ENCODE results near the gene ADD1.

Gene ADD1, protein sequence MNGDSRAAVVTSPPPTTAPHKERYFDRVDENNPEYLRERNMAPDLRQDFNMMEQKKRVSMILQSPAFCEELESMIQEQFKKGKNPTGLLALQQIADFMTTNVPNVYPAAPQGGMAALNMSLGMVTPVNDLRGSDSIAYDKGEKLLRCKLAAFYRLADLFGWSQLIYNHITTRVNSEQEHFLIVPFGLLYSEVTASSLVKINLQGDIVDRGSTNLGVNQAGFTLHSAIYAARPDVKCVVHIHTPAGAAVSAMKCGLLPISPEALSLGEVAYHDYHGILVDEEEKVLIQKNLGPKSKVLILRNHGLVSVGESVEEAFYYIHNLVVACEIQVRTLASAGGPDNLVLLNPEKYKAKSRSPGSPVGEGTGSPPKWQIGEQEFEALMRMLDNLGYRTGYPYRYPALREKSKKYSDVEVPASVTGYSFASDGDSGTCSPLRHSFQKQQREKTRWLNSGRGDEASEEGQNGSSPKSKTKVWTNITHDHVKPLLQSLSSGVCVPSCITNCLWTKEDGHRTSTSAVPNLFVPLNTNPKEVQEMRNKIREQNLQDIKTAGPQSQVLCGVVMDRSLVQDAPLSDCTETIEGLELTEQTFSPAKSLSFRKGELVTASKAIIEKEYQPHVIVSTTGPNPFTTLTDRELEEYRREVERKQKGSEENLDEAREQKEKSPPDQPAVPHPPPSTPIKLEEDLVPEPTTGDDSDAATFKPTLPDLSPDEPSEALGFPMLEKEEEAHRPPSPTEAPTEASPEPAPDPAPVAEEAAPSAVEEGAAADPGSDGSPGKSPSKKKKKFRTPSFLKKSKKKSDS

DNA sequence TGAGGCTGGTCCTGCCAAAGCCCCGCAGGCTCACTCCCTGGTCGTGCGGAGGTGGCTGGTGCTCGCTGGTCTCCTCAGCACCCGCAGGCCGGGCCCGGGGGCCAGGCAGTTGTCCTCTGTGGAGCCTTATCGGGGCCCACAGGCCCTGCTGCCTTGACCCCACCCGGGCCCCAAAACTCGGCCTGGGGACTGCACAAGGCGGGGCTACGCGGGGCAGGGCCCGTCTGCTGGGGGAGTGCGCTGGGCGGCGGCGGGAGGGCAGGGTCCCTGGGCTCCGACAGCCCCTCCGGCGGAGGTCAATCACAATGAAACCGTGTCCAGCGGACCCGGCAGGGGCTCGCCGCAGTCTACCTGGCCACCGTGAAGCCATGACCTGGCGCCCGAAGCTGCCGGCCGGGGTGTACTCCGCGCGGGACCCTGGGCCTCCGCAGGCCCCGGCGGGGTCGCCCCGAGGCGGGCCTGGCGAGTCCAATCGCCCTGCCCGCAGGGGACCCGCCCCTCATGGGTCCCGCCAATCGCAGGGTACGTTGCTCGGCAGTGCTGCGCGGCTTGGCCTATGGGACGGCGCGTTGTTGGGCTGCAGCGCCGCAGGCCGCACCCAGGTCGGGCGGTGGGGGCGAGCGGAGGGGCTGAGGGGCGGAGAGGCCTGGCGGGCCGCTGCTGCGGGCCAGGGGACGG lies at the start of gene ADD1:
TSS of gene ADD1 (plus strand) at position 582 of the 678 bp plus-strand sequence. CDS start 32,072 bp downstream, outside the sequence.
- DNase-seq (ENCODE audit: low spot score) = peak; percentile 96

DNA sequence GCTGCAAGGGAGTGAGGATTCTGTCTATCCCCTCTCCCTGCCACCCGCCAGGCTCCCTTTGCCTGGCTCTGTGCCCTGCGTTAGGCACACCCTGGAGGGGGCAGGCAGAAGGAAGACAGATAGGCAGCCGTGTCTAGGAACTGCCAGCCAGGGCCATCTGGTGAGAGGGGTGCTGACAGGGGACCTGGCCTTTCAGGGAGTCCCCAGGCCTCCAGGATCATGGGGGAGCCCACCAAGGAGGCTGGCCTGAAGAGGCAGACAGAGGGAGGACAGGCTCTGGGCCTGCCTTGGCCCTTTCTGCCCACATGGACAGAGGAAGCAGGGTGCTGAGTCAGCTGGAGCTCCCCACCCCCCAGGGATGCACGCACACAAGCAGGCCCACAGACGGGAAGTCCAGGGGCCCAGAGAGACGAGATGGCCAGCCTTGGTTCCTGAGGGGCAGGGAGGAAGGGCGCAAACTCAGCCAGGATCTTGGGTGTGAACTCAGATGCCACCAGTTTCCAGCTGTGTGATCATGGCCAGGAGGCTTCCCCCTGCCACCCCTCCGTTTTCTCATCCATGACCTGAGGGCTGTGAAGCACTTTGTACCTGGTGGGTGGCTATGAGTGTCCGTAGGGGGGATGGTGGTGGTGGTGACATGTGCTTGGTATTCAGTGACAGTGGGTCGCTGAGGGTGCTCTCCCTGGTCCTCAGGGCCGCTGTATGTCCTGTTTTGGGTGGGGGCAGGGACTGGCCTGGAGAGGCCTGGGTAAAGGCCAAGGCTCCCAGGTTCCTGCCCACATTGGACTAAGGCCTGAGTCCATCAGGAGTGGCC lies 49.0 kb upstream of the ADD1 start:
- DNase-seq (ENCODE audit: low spot score) = no peak

DNA sequence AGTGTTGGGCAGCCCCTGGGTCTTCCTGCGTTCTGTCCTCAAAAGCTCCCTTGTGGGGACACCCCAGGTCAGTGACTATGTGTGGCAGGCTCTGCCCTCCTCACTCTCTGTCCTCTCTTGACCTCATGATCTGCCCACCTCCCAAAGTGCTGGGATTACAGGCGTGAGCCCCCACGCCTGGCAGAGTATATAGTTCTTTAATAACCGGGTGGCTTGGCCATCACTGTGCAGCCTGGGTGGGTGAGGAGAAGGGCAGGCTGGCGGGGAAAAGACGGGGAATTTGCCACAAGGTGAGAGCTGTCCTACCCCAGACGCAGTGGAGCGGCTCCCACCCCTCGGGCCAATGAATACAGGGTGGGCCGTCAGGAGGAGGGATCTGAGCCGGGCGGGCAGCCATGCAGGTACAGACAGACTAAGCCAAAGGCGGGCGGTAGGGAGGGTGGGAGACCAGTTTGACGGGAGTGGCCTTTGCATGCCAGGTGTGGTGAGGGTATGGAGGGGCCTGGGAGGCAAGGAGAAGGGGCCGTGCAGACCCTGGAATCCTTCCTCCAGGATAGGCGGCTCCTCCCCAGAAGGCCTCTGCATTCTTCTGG lies 48.2 kb upstream of the ADD1 start:
- DNase-seq (ENCODE audit: low spot score) = no peak

DNA sequence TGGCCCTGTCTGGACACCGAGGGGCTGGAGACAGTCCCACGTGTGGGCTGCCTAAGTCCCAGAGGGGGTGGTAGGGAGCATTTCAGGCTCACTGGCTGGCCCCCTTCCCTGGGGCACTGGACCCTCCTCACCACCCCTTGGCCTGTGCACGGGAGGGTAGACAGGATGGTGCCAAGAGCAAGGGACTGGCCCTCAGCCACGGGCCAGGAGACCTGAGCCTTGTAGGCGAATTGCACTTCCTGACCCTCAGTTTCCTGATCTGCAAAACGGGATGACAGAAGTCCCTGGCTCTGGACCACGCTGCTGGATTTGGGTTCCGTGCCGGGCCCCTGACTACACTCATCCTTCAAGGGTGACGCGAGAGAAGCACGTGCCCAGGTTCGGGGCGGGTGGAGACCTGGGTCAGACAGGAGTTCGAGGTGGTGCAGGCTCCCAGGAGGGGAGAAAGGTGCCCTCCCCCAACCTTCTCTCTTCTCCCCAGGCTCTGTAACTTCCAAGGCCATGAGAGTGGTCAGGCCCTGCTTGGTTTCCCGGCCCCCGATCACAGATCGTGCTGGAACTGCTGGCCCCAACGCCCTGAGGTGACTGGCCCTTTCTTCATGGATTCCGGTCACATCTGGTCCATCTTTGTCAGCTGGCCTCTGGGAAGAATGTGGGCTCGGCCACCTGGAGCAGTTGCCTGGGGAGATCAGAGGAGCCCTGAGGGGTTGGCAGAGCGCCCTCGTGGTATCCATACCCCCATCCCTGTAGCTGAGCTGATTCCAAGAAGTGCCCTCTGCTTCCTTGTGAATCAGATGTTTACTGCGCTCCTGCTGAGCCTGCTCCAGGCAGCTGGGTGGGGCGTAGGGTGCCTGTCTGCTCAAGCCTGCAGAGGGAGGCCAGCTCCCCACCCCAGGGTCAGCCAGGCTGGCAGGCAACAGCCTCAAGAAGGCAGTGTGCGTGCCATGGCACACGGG lies 47.5 kb upstream of the ADD1 start:
- no peak for DNase-seq (ENCODE audit: low spot score)

DNA sequence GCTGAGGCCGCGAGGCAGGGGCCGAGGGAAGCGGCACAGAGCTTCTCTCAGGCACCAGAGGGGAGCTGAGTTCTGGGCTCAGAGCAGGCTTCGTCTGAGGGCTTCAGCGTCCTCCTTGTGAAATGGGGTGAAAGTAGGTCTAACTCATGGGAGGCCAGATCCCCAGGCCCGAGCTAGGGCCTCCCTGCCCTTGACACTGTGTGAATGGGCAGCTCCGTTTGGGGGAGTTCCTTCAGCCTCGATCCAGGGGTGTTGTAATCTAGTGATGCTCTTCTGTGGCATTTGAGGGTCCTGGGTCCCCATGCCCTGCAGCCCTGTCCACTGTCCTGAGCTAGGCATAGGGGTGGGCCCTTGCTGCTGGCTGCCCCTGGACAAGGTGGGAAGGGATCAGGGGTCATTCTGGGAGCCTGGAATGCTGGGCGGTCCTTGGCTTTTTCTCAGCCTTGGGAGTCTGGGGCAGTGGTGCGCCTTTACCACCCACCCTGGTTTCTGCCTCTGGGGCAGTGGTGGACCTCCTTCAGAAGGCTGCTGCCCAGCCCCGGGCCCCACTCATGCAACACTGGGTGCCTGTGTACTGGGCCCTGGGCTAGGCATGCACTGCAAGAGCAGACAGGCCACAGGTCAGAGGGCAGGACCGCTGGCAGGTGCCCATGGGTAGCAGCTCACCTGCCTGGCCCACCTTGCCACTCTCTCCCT lies 46.6 kb upstream of the ADD1 start:
- DNase-seq (ENCODE audit: low spot score) = no peak

DNA sequence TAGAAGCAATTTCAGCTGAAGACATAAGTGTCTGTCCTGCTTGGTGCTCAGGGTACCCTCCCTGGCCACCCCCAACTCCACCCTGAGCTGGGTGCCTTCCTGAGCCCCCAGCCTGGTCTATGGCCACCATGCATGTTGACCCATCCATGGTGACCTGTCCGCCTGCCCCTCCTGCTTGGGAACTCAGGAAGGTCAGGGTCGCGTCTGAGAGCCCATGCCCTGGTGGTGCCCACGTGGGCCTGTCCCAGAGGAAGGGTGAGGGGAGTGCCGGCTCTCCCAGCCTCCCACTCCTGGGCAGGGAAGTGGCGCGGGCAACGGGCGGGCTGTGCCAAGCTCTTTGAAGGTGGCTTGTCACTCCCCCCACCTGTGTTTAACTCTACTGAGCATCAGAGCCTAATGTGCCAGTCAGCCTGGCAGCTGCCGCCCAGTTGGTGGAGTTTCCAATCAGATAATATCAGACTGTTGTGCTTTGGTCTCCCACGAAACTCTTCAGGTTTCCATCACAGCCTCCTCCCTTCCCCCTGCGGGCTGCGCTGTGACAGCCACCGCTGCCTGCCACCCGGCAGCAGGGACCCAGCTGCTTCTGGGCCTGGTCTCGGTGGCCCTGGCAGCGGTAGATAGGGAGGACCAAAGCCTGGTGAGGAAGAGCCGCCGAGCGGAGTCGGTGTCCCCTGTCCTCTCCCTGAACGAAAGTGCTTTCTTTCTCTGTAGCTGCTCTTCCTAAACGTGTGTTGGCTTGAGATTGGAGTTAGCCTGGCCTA lies 45.9 kb upstream of the ADD1 start:
- peak; percentile 61 for DNase-seq (ENCODE audit: low spot score)

DNA sequence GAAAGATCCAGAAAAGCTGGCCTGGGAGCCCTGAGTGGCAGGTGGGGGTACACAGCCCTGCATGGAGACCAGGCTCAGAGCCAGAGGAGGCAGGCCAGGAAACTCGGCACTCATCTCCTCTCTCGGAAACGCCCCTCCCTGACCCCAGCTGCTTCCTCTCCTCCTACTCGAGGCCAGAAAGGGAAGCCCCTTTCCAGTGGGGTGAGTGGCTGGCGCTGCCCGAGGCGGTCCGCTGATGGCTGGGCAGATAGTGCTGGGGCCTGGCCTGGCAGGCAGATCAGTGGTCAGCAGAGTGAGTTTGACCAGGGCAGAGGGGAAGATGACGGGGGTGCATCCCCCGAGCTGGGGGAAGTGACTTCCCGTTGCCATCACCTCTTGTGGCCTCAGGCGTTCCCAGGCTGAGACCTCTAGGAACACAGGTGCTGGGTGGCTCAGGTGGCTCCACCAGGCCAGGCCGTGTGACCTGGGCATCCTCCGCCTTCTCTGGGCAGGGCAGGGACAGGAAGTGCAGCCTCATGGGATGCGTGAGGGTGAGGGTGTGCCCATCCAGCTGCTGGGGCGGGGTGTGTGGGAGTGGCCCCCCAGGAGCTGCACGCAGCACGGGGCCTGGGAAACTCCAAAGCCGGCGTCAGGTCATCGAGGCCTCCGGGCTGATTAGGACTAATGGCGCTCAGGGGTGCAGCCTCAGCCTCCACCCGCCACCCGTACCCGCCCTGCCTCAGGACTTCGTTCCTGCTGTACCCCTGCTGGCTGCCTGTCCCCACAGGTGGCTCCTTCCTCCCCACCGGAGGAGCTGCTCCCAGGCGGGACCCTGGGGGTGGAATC lies 45.0 kb upstream of the ADD1 start:
- DNase-seq (ENCODE audit: low spot score) = peak; percentile 34

DNA sequence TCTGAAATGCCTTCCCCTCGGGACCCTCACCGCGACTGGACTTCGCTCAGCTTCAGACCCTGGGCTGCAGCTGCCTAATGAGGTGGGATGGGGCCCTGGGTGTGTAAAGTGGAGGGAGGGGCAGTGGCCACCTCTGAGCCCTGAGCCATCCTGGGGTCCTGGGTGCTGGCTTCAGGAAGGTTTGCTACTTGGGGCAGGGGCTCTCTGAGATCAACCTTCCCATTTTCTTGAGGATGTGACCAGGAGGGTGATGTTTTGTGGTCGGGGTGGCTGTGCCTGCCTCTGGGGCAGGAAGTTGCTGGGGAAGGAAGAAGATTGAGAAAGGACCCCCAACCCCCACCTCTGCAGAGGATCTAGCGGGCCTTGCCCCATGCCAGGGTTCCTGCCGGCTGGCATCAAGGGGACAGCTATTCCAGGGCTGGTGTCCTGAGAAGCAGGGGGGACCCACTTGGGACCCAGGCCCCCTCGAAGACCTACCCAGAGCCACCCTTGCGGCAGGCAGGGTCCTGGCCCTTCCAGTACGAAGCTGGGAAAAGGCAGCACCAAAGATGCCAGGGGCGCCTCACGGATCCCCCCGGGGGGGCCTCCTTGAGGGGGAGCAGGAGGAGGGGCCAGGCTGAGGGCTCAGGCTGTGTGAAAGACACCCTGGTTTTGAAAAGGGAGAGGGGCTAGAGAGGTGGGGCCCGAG lies 44.3 kb upstream of the ADD1 start:
- no peak for DNase-seq (ENCODE audit: low spot score)

DNA sequence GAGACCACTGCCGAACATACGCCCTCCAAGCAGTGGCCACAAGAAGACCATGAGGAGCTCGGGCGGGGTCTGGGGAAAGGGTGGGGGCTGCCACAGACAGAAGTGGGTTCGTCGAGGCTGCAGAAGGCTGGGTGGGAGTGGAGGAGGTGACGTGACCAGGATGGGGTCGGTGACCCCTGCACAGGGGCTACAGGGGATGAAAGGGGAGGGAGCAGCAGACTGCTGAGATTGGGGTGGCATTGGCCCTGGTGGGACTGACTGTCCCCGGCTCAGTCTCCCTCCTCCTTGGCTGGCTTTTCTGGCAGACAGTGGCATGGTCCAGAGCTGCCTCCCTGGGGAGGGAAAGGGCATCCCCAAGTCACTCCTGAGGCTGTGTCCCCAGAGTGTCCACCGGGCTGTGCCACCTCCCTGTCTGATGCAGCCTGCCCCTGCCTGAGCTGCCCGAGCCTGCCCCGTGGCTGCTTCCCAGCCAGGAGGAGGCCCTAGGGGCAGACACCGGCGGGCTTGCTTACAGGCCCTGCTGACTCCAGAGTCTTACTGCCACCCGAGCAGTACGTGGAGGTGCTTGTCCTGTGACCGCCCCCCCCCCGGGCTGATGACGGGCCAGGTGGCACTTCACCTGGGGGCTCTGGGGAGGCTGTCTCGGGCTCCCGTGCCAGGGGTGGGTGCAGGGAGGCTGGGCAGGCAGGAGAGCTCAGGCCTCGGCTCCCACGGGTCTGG lies 43.5 kb upstream of the ADD1 start:
- DNase-seq (ENCODE audit: low spot score) = no peak

DNA sequence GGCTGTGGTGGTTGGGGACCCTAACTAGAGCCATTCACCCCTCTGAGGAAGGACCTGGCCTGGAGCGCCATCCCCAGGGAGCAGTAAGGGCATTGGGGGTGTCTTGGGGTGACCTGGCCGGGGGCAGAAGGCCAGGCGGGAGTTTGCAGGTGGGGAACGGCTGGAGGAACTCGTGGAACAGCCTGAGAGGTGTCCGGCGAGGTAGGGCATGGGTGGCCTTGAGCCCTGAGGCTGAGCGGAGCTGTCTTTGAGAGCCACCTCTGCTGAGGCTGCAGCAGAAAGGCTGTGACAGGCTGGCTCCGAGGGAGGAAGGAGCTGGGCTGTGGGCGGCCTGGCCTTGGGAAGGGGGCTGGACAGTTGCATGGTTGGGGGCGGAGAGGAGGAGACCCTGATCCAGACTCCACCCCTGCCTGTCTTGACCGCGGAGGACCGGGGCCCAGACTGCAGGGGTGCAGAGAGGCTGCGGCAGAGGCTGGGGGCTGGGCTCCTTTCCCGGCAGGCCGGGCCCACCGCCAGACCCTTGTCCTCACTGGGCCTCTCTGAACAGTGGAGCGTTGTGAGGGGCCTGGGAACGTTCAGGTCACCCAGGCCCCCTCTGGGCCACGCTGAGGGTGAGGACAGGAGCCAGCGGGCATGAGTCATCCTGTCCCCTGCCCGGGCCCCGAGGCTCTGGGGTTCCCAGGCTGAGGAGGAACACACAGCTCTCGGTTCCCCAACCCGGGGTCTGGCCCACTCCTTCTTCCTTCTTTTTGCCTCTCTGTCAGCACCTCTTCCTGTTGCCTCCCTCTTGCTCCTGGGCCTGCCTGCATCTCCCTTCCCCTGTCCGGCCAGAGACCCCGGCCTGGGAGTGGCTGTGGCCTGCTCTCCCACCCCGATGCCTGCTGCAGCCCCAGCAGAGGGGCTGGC lies 42.7 kb upstream of the ADD1 start:
- peak; percentile 25 for DNase-seq (ENCODE audit: low spot score)

DNA sequence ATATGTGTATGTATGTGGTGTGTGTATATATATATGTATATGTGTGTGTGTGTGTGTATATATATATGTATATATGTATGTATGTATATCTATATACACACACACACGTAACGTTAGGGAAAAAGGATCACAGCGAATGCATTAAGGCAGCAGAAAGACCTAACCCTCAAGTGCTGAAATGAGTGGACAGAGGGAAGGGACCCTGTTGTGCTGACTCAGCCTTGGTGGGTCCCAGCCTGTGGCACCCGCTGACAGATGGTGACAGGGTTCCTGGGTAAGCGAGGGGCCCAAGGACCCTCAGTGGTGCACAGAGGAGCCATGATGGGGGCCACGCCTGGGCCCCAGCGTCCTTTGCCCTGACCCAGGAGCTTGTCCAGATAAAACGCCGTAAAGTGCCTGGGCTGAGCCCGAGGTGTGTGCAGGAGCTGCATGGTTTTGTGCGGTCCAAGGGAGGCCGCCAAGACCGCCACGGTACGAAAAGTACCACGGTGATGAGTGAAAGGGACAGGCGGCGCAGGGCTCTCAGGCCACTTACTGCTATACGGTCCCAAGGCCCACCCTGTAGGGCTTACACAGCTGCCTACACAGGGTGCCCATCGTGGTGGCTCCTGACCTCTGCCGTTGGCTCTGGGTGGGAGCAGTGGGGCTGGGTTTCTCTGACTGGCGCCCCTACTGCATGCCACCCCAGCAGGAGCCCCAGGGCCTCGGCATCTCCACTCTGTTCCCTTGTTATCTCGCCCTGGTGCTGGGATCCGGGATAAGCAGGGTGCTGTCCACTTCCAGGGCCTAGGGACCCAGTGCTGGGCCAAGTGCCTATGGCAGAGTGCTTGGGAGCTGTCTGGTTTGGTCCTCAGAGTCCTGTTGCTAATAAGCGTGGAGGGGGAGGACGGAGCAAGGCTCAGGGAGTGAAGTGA lies 40.8 kb upstream of the ADD1 start:
- no peak for DNase-seq (ENCODE audit: low spot score)

DNA sequence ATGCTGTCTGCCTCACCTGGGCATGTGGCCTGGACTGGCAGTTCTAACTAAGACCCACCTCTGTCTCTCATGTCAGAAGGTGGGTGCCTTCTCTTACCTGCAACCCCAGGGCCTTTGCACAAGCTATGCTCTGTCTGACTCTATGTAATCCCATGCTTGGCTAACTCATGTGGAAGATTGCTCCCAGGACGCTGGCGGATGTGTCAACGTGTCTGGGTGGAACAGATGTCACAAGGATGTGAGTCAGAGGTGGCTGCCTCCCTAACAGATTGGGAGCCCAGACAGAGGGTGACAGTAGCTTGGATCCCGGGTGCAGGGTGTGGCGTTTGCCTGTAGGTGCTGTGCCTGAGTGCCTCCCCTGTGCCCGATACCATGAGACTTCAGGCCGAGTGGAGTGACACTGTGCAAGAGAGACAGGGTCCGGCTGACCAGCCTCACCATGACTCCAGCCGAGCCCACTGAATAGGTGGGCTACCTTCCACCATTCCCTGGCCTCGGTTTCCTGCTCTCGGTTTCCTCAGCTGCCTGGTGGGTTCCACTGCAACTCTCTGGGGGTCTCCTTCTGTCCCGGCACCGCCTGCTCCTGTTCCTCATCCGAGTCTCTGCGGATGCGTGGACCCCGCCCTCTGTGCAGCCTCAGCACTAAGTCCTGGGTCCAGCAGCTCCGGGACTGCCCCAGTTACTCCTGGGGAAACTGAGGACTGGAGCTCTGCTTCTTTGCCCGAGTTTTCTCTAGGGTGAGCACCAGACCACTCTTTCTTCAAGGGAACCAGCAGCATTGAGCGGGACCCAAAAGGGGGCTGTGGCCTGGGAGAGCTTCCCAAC lies 39.8 kb upstream of the ADD1 start:
- DNase-seq (ENCODE audit: low spot score) = no peak

DNA sequence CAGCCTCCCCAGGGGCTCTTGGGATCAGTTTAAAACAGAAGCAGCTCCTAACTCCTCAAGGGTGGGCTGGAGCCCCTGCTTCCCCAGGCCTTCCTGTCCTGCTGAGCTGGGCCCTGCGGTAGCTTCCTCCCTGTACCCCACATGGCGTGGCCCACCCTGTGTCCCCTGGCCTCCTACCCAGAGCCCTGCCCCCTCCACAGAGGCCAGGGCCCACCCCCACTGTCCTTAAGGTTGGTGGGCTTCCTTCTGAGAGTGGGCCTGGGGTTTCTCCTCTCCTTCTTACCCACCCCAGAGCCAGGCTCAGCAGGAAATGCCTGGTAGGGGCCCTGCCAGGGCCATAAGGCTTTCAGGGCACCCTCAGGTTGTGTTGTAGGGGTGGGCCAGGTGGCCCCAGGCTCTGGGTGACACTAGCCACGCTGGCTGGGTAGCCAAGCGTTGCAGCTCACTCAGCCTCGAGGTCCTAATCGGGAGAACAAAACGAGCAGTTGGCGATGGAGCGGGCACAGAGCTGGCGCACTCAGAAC lies 39.1 kb upstream of the ADD1 start:
- no peak for DNase-seq (ENCODE audit: low spot score)

Measured in CD4-positive, alpha-beta T cell treated with Interleukin-15 for 4 hours (primary cell).